HG03159 (cell line): ENCODE data around the gene INSM1.

ENCODE experiments used
- ATAC-seq: cut with Tn5 transposase; IDR thresholded peaks from one replicate; pipeline ENCODE4 v1.9.1; 2021; ENCODE audit warnings: mild to moderate bottlenecking, moderate library complexity; ENCODE audit not compliant: unreplicated experiment

INSM1 gene

DNA sequence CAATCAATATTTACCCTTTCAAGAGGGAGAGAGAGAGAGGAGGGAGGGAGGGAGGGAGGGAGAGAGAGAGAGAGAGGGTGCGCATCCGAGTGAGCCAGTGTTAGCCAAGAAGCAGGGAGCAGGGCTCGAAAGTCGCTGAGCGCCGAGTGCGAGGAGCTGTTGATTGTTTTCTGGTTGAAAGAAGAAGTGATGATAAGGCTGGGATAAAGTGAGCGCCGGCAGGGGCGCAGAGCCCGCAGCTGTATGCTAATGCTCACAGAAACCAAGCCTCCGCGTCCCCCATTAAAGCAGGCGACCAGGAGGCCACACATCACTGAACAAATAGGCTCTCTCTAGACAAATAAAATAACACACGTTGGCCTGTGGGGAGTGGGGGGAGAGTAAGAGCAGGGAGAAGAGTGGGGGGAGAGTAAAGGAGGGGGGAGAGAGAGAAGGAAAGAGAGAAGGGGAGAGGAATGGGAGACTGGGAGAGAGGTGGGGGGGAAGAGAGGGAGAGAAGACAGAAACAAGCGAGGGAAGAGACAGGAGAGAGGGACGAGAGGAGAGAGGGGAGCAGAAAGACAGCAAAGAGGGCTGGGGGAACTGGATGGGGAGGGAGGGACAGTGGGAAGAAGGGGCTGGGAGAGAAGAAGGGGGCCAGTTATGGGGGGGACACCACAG, 5.0 kb upstream of the INSM1 start:
- ATAC-seq: no peak

DNA sequence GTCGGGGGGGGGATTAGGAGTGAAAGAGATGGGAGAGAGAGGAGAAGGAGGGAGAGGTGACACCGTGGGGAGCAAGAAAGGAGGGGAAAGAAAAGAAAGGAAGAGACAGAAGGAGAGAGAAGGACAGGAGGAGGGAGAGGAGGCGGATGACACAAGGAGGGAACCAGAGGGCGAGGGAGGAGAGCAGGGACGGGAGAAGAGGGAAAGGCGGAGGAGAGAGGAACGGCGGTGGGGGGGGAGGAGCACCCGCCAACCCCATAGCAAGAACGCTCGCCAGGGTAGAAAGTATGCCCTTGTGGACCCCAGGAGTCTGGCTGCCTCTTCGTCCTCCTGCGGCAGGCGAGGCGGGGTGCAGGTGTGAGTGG, 4.5 kb upstream of the INSM1 start:
- no peak for ATAC-seq

DNA sequence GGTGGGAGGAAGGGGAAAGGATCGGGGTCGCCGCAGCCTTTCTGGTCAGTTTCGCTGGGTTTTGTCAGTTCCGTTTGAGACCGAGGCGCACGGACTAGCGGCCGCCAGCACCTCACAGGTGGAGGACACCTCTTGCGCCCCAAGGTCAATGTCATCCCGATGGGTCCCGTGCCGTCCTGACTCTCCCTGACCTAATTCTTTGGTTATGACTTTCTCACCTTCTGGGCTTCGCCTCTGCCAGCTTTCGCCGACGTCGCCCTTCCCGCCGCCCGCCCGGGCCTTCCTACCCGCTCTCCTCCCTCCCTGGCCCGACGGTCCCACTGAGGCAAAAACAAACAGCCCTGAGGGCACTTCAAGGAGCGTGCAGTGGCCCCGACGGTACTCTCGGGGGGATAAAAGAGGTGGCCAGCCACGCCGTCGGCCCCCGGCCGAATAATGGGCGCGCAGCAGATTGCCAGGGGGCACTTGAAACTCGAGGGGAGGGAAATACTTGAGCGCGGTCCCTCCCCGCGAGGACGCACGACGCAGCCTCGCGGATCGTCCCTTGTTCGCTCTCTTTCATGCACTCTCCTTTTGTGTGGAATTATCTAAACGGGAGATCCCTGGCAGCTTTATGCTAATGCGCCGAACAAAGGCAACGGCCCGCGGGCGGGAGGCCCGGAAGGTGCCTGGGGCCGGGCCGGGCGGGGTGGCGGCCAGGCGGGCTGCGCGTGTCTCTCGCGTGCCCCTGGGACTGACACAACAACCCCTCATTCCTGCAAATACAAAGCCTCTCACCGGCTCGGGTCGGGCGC, 3.9 kb upstream of the INSM1 start:
- no peak for ATAC-seq

DNA sequence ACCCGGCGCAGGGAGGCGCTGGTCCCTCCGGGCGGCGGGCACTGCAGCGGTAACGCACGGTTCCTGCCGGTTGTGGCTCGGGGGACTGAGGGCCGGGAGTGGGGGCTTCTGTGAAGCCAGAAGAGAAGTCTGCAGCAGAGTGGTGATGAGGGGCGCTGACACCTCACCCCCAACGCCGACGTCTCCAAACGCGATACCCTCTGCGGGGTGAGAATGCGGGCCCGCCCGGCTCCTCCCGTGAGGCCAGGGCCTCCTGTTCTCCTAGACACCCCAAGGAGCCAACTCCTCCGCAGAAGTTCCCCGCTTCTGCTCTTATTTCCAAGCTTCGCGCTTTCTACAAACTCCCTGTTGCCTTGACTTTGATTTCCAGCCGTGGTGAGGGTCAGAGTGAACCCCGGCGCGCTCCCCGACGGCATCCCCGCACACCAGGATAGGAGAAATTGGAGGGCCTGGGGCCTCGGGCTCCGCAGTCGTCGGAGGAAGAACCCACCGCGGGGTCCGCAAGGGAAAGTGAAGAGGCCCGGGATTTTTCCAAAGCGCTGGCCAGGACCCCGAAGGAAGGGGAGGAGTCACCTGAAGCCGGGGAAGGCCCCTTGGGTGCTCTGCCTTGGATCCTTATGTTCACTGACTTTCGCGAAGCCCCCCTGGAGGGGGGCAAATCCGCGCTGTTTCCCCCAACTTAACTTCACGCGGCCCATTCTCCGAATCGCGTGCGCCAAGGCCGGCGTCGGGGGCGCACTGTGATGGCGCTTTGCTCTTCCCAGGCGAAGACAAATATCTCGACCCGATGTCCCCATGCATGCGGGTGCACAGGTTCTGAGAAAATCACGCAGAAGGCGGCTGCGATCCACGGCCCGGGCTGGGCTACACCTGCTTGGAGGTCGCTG, 3.1 kb upstream of the INSM1 start:
- no peak for ATAC-seq

DNA sequence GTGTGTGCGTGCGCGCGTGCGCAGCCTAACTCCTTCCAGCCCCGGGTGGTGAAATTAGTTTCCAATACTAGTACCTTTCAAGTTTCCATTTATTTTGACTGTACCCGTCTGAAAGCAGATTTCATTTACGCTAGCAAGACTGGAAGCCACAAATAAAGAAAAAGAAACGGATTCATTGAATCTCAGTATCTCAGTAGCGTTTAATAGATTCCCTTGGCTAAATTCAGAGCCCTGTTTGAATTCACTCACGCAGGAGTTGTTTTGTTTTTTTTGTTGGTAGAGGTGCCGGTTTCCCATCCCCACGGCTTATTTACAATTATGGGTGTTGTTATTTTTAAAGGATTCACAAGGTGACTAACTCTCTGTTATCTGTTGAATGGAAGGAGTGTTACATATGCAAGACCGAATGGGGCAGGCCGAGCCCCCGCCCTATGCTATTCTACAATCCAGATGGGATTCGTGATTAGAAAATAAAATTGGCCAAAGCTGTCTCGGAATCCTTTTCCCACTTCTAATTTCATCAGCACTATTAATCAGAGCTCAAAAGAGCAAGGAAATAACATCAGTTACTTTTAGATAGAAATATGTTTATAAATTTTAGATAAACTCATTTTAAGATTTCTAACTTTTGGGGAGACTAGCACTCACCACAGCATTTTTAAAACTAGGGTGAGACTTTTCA, 2.3 kb upstream of the INSM1 start:
- ATAC-seq: no peak

DNA sequence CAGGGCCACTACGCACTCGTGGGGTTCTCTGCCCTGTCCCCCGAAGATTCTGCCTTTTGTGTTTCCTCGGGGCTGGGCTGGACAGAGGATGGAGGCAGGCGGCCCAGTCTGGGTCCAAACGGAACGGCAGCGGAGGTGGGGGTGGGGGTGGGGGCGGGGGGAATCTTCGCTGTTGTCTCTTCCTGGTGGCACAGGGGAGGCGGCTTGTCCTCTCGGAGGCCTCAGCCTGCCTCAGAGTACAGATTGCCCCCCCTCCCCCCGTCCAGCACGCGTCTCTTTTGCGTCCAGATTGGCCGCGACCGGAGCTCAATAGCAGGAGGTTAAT, 1.4 kb upstream of the INSM1 start:
- ATAC-seq: no peak

DNA sequence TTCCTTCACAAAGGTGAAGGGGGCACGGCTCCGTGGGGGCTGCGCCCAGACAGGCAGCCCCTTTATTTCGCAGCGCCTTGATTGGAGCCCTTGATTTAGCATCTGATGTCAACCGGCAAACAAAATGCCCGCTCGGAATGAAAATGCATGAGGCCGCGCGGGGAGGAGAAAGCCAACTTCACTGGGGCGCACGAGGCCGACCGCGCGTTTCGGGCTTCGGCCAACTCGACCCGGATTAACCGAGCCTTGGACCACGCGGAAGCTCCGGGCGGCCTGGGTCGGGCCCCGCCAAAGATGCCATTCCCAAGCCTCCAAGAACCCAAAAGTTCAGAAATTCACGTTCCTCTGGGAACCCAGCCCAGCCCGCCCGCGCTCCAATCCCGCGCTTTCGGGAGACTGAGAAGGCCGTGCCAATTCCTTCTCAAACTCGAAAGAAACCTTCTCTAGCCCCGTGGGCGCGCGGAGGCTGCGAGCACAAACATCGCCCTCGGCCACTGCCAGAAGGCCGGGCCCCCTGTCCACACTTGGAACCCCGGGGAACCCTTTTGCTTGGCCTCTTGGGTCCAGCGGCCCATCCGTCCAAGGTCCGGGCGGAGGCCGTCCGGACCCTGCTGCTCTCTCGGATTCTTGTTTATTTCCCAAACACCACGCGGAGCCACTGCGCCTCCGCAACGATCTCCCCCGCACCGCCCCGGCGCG, 879 bp upstream of the INSM1 start:
- ATAC-seq: no peak

DNA sequence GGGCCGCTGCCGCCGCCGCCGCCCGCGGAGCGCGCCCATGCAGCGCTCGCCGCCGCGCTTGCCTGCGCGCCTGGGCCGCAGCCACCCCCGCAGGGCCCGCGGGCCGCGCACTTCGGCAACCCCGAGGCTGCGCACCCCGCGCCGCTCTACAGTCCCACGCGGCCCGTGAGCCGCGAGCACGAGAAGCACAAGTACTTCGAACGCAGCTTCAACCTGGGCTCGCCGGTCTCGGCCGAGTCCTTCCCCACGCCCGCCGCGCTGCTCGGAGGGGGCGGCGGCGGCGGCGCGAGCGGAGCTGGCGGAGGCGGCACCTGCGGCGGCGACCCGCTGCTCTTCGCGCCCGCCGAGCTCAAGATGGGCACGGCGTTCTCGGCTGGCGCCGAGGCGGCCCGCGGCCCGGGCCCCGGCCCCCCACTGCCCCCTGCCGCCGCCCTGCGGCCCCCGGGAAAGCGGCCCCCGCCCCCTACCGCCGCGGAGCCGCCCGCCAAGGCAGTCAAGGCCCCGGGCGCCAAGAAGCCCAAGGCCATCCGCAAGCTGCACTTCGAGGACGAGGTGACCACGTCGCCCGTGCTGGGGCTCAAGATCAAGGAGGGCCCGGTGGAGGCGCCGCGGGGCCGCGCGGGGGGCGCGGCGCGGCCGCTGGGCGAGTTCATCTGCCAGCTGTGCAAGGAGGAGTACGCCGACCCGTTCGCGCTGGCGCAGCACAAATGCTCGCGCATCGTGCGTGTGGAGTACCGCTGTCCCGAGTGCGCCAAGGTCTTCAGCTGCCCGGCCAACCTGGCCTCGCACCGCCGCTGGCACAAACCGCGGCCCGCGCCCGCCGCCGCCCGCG, 730 bp downstream of the INSM1 start:
- no peak for ATAC-seq

DNA sequence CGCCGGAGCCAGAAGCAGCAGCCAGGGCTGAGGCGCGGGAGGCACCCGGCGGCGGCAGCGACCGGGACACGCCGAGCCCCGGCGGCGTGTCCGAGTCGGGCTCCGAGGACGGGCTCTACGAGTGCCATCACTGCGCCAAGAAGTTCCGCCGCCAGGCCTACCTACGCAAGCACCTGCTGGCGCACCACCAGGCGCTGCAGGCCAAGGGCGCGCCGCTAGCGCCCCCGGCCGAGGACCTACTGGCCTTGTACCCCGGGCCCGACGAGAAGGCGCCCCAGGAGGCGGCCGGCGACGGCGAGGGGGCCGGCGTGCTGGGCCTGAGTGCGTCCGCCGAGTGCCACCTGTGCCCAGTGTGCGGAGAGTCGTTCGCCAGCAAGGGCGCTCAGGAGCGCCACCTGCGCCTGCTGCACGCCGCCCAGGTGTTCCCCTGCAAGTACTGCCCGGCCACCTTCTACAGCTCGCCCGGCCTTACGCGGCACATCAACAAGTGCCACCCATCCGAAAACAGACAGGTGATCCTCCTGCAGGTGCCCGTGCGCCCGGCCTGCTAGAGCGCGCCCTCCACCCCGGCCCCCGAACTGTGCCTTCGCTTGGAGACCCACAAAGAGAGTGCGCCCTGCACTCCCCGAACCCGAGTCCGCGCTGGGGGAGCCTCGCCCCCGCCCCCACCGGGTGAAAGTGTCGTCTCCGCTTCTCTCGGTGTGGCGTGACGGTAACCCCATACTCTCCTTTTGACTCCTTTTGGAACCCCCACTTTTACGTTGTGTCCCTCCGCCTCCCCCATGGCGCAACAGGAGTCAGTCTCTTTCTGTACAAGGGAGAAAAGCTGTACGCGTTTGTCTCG, 1.6 kb downstream of the INSM1 start:
- ATAC-seq: no peak

DNA sequence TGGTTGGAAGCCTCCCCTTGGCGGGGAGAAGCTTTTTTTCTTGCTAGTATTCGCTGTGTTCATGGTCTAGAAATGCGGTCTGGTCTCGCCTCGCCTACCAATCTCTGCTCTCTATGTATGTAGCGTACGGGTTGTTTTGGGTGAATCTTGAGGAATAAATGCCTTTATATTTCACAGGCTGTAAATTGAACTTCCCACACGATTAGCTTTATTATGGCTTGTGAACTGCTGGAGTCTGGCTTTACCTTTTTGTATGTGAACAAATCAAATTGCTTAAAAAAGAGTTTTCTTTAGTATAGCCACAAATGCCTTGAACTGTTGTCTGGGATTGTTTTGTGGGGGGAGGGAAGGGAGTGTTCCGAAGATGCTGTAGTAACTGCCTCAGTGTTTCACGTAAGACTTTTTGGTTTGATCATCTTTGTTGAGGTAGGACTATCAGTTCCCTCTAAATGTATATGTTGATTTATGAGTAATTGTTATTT, 2.2 kb downstream of the INSM1 start:
- ATAC-seq: no peak

DNA sequence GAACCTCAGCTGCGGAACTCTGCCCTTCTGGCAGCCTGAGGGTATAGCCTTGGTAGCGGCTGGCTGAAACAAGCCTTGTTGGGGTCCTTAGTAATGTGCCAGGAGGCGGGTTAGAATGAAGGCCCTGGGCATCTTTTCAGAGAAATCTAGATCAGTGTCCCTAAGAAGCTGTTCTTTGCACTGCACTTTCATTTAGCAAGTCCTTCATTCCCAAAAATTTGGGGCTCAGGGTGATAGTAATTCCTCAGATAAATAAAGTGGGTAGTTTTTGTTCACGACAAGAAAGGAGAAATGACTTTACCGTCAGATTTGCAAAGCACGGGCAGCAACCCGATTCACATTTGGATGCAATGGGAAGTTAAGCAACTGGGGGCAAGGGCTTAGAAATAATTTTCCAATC, 3.2 kb downstream of the INSM1 start:
- ATAC-seq: no peak

DNA sequence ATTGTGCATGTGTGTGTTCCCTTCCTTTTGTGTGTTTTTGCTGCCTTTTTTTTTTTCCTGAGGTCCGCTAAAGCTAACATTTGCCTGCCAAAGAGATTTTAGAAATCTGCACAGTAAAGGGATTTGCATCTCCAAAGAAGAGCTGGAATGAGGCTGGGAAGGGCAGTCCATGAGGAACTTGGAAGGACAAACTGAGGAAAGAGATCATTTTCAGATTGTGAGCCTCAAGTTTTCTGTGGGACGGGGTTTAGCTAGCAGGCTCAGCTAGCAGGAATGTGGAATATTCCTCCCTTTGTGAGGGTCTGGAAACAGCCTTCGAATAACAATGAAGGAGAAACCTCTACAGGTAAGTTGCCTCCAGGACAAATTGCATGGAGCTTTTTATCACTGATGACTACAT, 3.8 kb downstream of the INSM1 start:
- no peak for ATAC-seq

DNA sequence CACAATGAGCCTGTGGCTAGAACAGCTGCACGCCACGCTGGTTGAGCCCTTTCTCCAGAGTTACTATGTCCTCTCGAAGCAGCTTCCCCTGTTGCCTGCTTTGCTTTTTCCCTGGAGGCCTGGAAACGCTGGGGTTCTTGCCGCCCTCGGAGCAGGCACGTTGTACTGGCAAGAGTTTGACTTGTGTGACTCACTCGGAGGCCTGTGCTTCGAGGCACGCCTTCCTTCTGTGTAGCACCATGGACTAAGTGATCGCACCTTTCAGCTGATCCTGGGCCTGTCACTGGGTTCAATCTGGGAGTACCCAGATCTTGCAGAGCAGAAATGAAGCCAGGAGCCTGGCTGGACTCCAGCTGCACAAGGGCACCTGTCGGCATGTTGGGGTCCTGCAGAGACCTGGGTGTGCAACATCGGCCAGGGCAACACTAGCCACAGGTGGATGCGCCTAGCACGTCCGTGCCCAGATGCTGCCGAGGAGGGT, 5.2 kb downstream of the INSM1 start:
- no peak for ATAC-seq

DNA sequence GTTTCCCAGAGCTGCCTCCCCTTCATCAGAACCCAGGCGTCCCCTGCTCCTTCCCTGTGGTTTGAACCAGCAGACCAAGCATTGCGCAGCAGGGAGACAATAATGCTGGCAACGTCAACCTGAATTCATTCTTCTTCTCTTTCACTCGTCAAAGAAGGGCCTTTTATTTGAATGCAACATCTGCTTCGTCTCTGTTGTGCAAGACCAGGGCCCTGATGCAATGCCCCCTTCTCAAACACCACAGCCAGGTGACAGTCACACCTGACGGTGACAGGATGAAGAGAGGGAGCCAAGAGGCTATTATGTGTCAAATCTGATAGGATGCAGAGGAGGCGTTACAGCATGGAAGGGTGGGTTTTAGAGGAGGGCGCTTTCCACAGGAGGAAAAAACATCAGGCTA, 8.0 kb downstream of the INSM1 start:
- no peak for ATAC-seq

DNA sequence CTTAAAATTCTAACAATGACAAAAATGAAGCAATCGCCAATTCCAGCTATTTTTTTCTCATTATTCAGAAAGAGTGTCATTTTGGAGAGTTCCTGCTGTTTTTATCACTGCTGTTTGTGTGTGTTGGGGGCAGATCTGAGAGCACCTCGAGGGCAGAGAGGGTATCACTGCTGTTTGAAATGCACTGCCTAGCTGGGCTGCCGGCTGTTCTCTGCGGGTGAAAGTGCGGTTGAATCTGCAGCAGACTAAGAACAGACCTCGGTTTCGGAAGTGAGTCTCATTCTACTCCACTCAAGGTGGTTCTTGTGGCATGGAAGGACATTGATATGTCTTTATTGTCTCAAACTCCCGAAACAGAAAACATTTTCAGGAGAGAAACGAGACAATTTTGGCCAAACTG, 18.3 kb downstream of the INSM1 start:
- ATAC-seq: no peak

DNA sequence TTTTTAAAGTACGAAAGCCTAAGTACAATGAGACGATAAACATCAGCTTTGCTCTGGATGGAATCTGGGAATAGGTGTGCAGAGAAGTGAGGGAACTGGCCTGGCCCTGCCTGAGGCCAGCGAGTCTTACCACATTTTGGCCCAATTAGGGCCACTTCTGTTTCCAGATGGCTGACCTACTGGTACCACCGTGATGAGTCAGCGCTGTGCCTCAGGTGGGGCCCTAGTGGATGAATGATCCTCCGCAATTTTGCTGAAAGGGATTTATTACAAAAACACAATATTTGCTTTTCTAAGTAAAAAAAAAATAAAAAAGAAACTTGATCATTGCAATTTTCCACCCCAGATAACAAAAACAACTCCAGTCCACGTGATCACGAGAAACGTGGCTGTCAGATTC, 22.5 kb downstream of the INSM1 start:
- ATAC-seq: no peak

DNA sequence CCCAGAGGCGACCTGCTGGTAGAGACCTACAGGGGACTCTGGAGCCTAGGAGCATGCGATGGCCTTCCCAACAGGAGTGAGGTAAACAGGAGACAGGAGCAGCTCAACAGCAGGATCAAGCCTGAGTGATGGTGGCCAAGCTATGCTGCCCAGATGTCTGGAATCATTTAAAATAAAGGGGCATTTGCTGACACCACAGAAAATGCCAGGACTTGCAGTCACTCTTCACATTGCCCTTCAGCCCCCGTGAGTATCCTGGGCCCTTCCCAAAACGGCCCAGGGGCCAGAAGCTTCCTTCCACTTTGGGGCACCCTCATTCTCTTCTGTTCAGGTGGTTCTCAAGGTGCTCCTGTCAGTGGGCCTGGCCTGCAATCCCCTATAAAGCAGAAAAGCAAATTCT, 23.2 kb downstream of the INSM1 start:
- no peak for ATAC-seq

DNA sequence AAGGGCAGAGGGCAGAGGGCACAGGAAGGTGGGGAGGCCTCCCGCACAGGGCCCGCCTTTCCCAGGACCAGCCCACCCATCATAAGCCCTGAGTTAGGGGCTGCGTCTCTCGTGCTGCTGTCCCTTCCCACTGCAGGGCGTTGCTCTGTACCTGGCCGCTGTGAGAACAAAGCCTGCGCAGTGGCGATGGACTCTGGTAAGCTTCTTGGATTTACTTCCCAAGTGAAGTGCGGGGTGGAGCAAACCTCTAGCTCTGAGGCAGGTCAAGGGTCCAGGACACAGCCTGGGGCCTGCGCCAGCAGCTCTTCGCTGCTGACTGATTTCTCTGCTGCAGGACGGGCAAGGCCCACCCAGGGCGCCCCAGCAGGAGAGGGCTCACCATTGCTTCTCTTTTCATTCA, 23.9 kb downstream of the INSM1 start:
- ATAC-seq: no peak
